ENCODE measurements around the gene GH2.

GRCh38 chr17:63831505-63831904 is 50.2 kb downstream of the GH2 start:
- TF ChIP-seq, protein P1, sequence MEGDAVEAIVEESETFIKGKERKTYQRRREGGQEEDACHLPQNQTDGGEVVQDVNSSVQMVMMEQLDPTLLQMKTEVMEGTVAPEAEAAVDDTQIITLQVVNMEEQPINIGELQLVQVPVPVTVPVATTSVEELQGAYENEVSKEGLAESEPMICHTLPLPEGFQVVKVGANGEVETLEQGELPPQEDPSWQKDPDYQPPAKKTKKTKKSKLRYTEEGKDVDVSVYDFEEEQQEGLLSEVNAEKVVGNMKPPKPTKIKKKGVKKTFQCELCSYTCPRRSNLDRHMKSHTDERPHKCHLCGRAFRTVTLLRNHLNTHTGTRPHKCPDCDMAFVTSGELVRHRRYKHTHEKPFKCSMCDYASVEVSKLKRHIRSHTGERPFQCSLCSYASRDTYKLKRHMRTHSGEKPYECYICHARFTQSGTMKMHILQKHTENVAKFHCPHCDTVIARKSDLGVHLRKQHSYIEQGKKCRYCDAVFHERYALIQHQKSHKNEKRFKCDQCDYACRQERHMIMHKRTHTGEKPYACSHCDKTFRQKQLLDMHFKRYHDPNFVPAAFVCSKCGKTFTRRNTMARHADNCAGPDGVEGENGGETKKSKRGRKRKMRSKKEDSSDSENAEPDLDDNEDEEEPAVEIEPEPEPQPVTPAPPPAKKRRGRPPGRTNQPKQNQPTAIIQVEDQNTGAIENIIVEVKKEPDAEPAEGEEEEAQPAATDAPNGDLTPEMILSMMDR (IDR thresholded peaks at IDR 0.05): no peak
- TF ChIP-seq EZH2phosphoT487 (IDR thresholded peaks at IDR 0.05): no peak
